ENCODE results near the gene EPN3.

DNA sequence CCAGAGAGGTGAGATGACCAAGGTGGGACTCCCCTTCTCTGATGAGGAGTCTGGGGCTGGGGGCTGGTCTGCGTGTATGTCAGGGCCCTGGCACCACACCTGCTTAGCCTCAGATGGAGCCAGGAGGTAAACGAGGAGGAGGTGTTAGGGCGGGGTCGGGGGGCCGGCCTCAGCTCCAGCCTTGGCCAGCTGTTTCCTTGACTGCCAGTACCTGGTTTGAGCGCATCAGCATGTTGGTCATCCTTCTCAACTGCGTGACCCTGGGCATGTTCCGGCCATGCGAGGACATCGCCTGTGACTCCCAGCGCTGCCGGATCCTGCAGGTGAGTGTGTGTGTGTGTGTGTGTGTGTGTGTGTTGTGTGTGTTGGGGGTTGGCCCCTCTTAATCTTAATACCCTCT, 36.1 kb downstream of the EPN3 start:
- TF ChIP-seq, protein P1, sequence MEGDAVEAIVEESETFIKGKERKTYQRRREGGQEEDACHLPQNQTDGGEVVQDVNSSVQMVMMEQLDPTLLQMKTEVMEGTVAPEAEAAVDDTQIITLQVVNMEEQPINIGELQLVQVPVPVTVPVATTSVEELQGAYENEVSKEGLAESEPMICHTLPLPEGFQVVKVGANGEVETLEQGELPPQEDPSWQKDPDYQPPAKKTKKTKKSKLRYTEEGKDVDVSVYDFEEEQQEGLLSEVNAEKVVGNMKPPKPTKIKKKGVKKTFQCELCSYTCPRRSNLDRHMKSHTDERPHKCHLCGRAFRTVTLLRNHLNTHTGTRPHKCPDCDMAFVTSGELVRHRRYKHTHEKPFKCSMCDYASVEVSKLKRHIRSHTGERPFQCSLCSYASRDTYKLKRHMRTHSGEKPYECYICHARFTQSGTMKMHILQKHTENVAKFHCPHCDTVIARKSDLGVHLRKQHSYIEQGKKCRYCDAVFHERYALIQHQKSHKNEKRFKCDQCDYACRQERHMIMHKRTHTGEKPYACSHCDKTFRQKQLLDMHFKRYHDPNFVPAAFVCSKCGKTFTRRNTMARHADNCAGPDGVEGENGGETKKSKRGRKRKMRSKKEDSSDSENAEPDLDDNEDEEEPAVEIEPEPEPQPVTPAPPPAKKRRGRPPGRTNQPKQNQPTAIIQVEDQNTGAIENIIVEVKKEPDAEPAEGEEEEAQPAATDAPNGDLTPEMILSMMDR (conservative IDR thresholded peaks at IDR 0.05; ENCODE audit: low read depth in 2 of 2), result no peak
- TF ChIP-seq EZH2phosphoT487 (IDR thresholded peaks at IDR 0.05; ENCODE audit: unreplicated experiment) (no peak), ZNF331 (CRISPR knock-in tag; IDR thresholded peaks at IDR 0.05; ENCODE audit: low read depth) (no peak), EZH2 (IDR thresholded peaks at IDR 0.05; ENCODE audit: low read depth, unreplicated experiment) (no peak), POLR2AphosphoS5 (IDR thresholded peaks at IDR 0.05; ENCODE audit: low read depth) (no peak)
